IMR-90 (cell line): ENCODE results near the gene ATMIN. TPM values are rescaled to one million over a fixed set of nuclear protein-coding genes. Genes with fewer than 3 reads are reported as not detected.

ENCODE experiments used
- ATAC-seq: fragments of 200-7000 bp; cut with Tn5 transposase; 2 replicates; pipeline ENCODE4 v1.9.1; 2020; ENCODE audit warnings: low read depth, mild to moderate bottlenecking, moderate library complexity
- BruUV-seq: library from RNA; stranded (reverse); fragments of 400-500 nt; replicated peaks from 2 replicates; lab custom pipeline; 2021; lab: Mats Ljungman, UMichigan
- CTCF ChIA-PET: fragments of 300-600 bp; formaldehyde crosslinking; extraction: SDS; loops from one replicate; lab custom pipeline; 2021; ENCODE audit warnings: antibody characterized with exemption; lab: Yijun Ruan, JAX
- POLR2A ChIA-PET: fragments of 300-600 bp; sonication (Branson Sonifier 250); formaldehyde crosslinking; loops from one replicate; lab custom pipeline; 2022; ENCODE audit warnings: antibody characterized with exemption; ENCODE audit not compliant: unreplicated experiment; lab: Charles Lee
- DNase-seq: peaks from one replicate; pipeline ENCODE4 v3.0.0; 2013
- H2AFZ ChIP-seq: replicated peaks from 2 replicates; pipeline ENCODE3; 2013; ENCODE audit warnings: low read length, mild to moderate bottlenecking; ENCODE audit not compliant: poor library complexity
- H2AK5ac ChIP-seq: 2 replicates; pipeline ENCODE4 v1.6.1; 2013; ENCODE audit warnings: low read depth, low read length, inconsistent platforms
- H2AK9ac ChIP-seq: replicated peaks from 2 replicates; pipeline ENCODE3; 2013; ENCODE audit warnings: mild to moderate bottlenecking, low read depth, low read length, moderate library complexity; ENCODE audit not compliant: poor library complexity
- H2BK120ac ChIP-seq: 2 replicates; pipeline ENCODE4 v1.6.1; 2013; ENCODE audit warnings: low read depth, low read length, inconsistent platforms
- H2BK15ac ChIP-seq: 3 replicates; pipeline ENCODE4 v1.6.1; 2013; ENCODE audit warnings: low read depth, low read length, inconsistent platforms
- H2BK20ac ChIP-seq: 2 replicates; pipeline ENCODE4 v1.6.1; 2013; ENCODE audit warnings: low read depth, mild to moderate bottlenecking, inconsistent platforms, low read length, moderate library complexity
- H2BK5ac ChIP-seq: 2 replicates; pipeline ENCODE4 v1.6.1; 2013; ENCODE audit warnings: mild to moderate bottlenecking, low read depth, low read length, inconsistent platforms; ENCODE audit not compliant: poor library complexity, severe bottlenecking
- H3K14ac ChIP-seq: replicated peaks from 2 replicates; pipeline ENCODE4 v1.6.1; 2013; ENCODE audit warnings: low read depth, low read length, inconsistent platforms
- H3K18ac ChIP-seq: 2 replicates; pipeline ENCODE4 v1.6.1; 2013; ENCODE audit warnings: low read depth, low read length, control low read depth
- H3K23ac ChIP-seq: 2 replicates; pipeline ENCODE4 v1.6.1; 2013; ENCODE audit warnings: low read depth, low read length, inconsistent platforms
- H3K27ac ChIP-seq: 2 replicates; pipeline ENCODE4 v1.5.1; 2013; ENCODE audit warnings: mild to moderate bottlenecking, control low read depth, low read length; ENCODE audit not compliant: insufficient read depth
- H3K27me3 ChIP-seq: 2 replicates; pipeline ENCODE4 v1.6.1; 2013; ENCODE audit warnings: low read length; ENCODE audit not compliant: control insufficient read depth, insufficient read depth
- H3K36me3 ChIP-seq: 2 replicates; pipeline ENCODE4 v1.6.1; 2013; ENCODE audit warnings: low read length, mixed read lengths; ENCODE audit not compliant: control insufficient read depth, insufficient read depth
- H3K4ac ChIP-seq: 2 replicates; pipeline ENCODE4 v1.6.1; 2013; ENCODE audit warnings: low read depth, low read length, inconsistent platforms
- H3K4me1 ChIP-seq: 2 replicates; pipeline ENCODE4 v1.6.1; 2013; ENCODE audit warnings: low read length, mixed read lengths; ENCODE audit not compliant: control insufficient read depth, insufficient read depth
- H3K4me2 ChIP-seq: 2 replicates; pipeline ENCODE4 v1.6.1; 2013; ENCODE audit warnings: low read depth, mild to moderate bottlenecking, control low read depth, low read length, moderate library complexity
- H3K4me3 ChIP-seq: 2 replicates; pipeline ENCODE4 v1.5.1; 2013; ENCODE audit warnings: low read depth, mild to moderate bottlenecking, control low read depth, low read length, moderate library complexity; ENCODE audit not compliant: insufficient read depth
- H3K56ac ChIP-seq: 2 replicates; pipeline ENCODE4 v1.6.1; 2013; ENCODE audit warnings: low read length, inconsistent platforms; ENCODE audit not compliant: insufficient read depth; ENCODE audit errors: extremely low read depth
- H3K79me1 ChIP-seq, 2 experiments: 2 replicates each; pipeline ENCODE4 v1.6.1; 2013; ENCODE audit warnings: low read length in 2 of 2, inconsistent platforms in 1 of 2, low read depth in 1 of 2
- H3K9ac ChIP-seq: 2 replicates; pipeline ENCODE4 v1.6.1; 2013; ENCODE audit warnings: low read depth, low read length, control low read depth
- H3K9me1 ChIP-seq: 2 replicates; pipeline ENCODE4 v1.6.1; 2013; ENCODE audit warnings: low read length, inconsistent platforms; ENCODE audit not compliant: insufficient read depth
- H3K9me3 ChIP-seq: 2 replicates; pipeline ENCODE4 v1.6.1; 2013; ENCODE audit warnings: low read length; ENCODE audit not compliant: control insufficient read depth, insufficient read depth
- H4K20me1 ChIP-seq: 2 replicates; pipeline ENCODE4 v1.6.1; 2013; ENCODE audit warnings: low read length, inconsistent platforms; ENCODE audit not compliant: insufficient read depth
- H4K5ac ChIP-seq: 2 replicates; pipeline ENCODE4 v1.6.1; 2013; ENCODE audit warnings: mild to moderate bottlenecking, low read depth, low read length, control low read depth
- H4K8ac ChIP-seq, 2 experiments: 2 replicates each; pipeline ENCODE4 v1.6.1; 2013; ENCODE audit warnings: low read depth in 2 of 2, low read length in 2 of 2, control low read depth in 1 of 2, inconsistent platforms in 1 of 2
- H4K91ac ChIP-seq: 2 replicates; pipeline ENCODE4 v1.6.1; 2013; ENCODE audit warnings: low read depth, low read length, inconsistent platforms; ENCODE audit not compliant: insufficient read depth
- BHLHE40 ChIP-seq: fragments of 150-350 bp; IDR thresholded peaks from 2 replicates; pipeline ENCODE4 v1.6.1; 2016; ENCODE audit warnings: mild to moderate bottlenecking, low read depth, low read length
- CHD1 ChIP-seq: IDR thresholded peaks from 2 replicates; pipeline ENCODE4 v1.6.1; 2012; ENCODE audit warnings: low read depth, low read length, improper control_type of control experiment
- FOS ChIP-seq: fragments of 150-350 bp; IDR thresholded peaks from 2 replicates; pipeline ENCODE4 v1.6.1; 2016; ENCODE audit warnings: low read depth, low read length
- MAFK ChIP-seq: IDR thresholded peaks from 2 replicates; pipeline ENCODE4 v1.6.1; 2012; ENCODE audit warnings: low read depth, low read length, improper control_type of control experiment
- MAZ ChIP-seq: IDR thresholded peaks from 2 replicates; pipeline ENCODE4 v1.6.1; 2012; ENCODE audit warnings: low read depth, mild to moderate bottlenecking, low read length, improper control_type of control experiment, moderate library complexity, borderline replicate concordance
- MXI1 ChIP-seq: IDR thresholded peaks from 2 replicates; pipeline ENCODE4 v1.6.1; 2012; ENCODE audit warnings: low read depth, mild to moderate bottlenecking, low read length, moderate library complexity, borderline replicate concordance
- NFE2L2 ChIP-seq: fragments of 150-350 bp; IDR thresholded peaks from 2 replicates; pipeline ENCODE4 v1.6.1; 2016; ENCODE audit warnings: low read depth, mild to moderate bottlenecking, low read length
- POLR2A ChIP-seq: IDR thresholded peaks from 2 replicates; pipeline ENCODE4 v1.6.1; 2012; ENCODE audit warnings: mild to moderate bottlenecking, low read depth, low read length
- RFX5 ChIP-seq: IDR thresholded peaks from 2 replicates; pipeline ENCODE4 v1.8.0; 2012; ENCODE audit warnings: low read depth, mild to moderate bottlenecking, low read length, moderate library complexity
- WGBS, 2 experiments: methylation state at CpG; one replicate each; pipeline versions ENCODE4 v1.1.5 to v1.1.7; 2013; ENCODE audit warnings: missing lambda C conversion rate in 2 of 2; ENCODE audit not compliant: insufficient read length in 1 of 2; ENCODE audit errors: extremely low coverage in 2 of 2; 5-methylcytosine and 5-hydroxymethylcytosine counted together
- dilution Hi-C: fragments of 300-500 bp; cut with HindIII; formaldehyde crosslinking; loops from one replicate; pipeline ENCODE4 v1.14.3; 2018; ENCODE audit warnings: low sequenced_read_pairs; ENCODE audit not compliant: unreplicated experiment
- in situ Hi-C: fragments of 300-500 bp; cut with MboI; formaldehyde crosslinking; loops from 3 replicates; pipeline ENCODE4 v1.14.3; 2019; ENCODE audit warnings: low sequenced_read_pairs, inconsistent platforms, mixed read lengths
- intact Hi-C: fragments of 100-400 bp; cut with micrococcal nuclease; formaldehyde crosslinking; loops from 2 replicates; pipeline ENCODE4 v1.10.0; 2022
- polyA plus RNA-seq, 3 experiments: library from polyadenylated mRNA; depleted of rRNA; stranded (reverse); fragments of >200 nt; gene quantifications; 2 replicates each; pipeline ENCODE4 v1.2.3, GENCODE V29; 2012; ENCODE audit warnings: low replicate concordance in 1 of 3
- total RNA-seq: library from RNA; depleted of rRNA; stranded (reverse); fragments of >200 nt; gene quantifications from 2 replicates; pipeline ENCODE4 v1.2.3, GENCODE V29; 2012
- TF ChIP-seq, protein P1 (sequence below): conservative IDR thresholded peaks from 2 replicates; pipeline ENCODE4 v1.5.1; 2012; ENCODE audit warnings: mild to moderate bottlenecking, low read depth, low read length, improper control_type of control experiment

Gene ATMIN
- total and polyA plus RNA-seq, 2 of the 4 experiments (the other 2 are of a cell fraction) = 15.8 to 45.9 TPM

DNA sequence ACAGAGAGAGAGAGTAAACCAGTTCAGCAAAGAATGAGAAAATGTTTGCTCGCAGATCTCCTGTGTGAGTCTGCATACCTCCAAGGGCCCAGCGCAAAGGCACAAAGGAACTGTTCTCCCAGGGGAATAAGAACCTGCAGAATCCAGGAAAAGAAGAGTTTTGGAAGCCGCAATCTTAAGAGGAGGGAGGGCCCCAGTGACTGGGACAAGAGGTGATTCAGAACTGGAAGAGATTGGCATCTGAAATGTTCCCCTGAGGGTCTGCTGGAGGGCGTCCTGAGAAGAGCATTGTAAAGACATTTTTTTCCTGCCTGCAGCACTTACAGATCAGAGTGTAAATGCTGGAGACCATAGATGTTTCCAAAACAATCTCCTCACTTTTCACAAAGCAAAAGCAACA is 6.1 kb downstream of the ATMIN start:
- Histone ChIP-seq H3K36me3 (peaks cover 31% of the 10 kb centered on the region), H3K4me3 (no peak overlapping the region), H3K27me3 (no peaks in the 10 kb centered on the region), H4K8ac (no peak overlapping the region), H3K9me1 (peaks cover 13% of the 10 kb centered on the region; the same call in 1 of the 2 replicates), H3K4me2 (no peak overlapping the region), H3K18ac (no peak overlapping the region), H3K9ac (no peak overlapping the region), H4K5ac (no peak overlapping the region), H4K20me1 (peaks cover 7% of the 10 kb centered on the region; the same call in 1 of the 2 replicates), H3K27ac (no peak overlapping the region), H2AK5ac (no peak overlapping the region), H3K9me3 (no peaks in the 10 kb centered on the region), H3K4ac (no peak overlapping the region), H4K91ac (no peak overlapping the region), H3K79me1 (peaks cover 31 to 34% of the 10 kb centered on the region in 2 experiments), H2AK9ac (no peak overlapping the region), H3K56ac (no peak overlapping the region), H2BK5ac (no peak overlapping the region), H3K4me1 (peaks cover 2% of the 10 kb centered on the region; the same call in 1 of the 2 replicates), H2BK20ac (no peak overlapping the region), H3K14ac (no peak overlapping the region), H2BK120ac (no peak overlapping the region), H2BK15ac (no peak overlapping the region), H3K23ac (no peak overlapping the region), H2AFZ (no peak overlapping the region)
- POLR2A ChIA-PET = no interaction called here
- BruUV-seq = no TSS peak
- WGBS, 2 experiments = 92% methylated on average over 2 of the region's 4 CpGs; no CpG with 5 or more reads in 1 of the 2 experiments
- CTCF ChIA-PET = no interaction called here
- dilution Hi-C loops = no loop called here
- TF ChIP-seq BHLHE40 (no peak), MXI1 (no peak), POLR2A (no peak), CHD1 (no peak), NFE2L2 (no peak), FOS (no peak), RFX5 (no peak), MAFK (no peak), MAZ (no peak)
- TF ChIP-seq, protein P1, sequence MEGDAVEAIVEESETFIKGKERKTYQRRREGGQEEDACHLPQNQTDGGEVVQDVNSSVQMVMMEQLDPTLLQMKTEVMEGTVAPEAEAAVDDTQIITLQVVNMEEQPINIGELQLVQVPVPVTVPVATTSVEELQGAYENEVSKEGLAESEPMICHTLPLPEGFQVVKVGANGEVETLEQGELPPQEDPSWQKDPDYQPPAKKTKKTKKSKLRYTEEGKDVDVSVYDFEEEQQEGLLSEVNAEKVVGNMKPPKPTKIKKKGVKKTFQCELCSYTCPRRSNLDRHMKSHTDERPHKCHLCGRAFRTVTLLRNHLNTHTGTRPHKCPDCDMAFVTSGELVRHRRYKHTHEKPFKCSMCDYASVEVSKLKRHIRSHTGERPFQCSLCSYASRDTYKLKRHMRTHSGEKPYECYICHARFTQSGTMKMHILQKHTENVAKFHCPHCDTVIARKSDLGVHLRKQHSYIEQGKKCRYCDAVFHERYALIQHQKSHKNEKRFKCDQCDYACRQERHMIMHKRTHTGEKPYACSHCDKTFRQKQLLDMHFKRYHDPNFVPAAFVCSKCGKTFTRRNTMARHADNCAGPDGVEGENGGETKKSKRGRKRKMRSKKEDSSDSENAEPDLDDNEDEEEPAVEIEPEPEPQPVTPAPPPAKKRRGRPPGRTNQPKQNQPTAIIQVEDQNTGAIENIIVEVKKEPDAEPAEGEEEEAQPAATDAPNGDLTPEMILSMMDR = no peak
- in situ Hi-C loops = loop anchor here (25.0 kb wide), 1 partner anchor 696 kb away; no protein-coding TSS in a partner anchor
- intact Hi-C loops = no loop called here
- DNase-seq (no peak), ATAC-seq (no peak)
